Measurements from ENCODE around the gene LMTK2. TPM values are rescaled to one million over a fixed set of nuclear protein-coding genes. Genes with fewer than 3 reads are reported as not detected.
"Not testable (repeated sequence)": the region's sequence is repeated elsewhere in the genome, so short reads cannot be mapped to it uniquely, and the experiment has no call there.

Gene LMTK2
- total RNA-seq, 1 donor from 2014 or later = 20.6 TPM

DNA sequence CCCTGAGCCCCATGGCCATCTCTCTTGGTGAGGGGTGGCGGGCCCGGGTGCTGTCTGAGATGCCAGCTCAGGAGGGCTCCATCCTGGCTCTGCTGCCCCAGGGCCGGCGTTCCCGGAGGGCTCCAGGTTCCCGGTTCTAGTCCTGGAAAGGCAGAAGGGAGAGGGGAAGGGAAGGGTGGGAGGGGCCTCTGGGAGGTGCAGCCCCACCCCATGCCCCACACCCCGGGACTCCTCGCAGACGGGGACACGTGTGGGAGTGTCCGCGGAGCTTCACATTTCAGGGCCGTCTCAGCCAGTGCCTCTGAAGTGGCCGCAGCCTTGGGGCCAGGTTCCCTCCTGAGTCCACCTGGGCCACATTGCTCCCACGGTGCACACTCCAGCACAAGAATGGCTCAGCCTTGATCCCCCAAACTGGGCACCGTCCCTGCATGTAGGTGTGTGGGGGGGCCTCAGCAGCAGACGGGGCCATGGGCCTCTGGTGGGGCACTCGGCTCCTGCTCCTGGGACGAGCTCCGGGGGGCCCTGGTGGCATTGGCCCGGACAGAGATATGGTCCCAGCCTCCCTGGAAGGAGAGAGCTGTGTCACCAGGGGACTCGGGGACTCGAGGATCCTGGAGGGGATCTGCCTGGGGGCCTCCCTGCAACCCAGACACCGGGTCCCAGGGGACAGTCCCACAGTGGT is 110.4 kb downstream of the LMTK2 start:
- Mint-ChIP-seq H3K27me3 (ENCODE audit: unreplicated experiment) (peaks cover 8% of the 10 kb centered on the region), H3K27ac (ENCODE audit: unreplicated experiment) (no peak overlapping the region), H3K4me1 (ENCODE audit: low read depth, unreplicated experiment) (peaks cover 5% of the 10 kb centered on the region), H3K36me3 (ENCODE audit: unreplicated experiment) (no peaks in the 10 kb centered on the region), H3K4me3 (ENCODE audit: unreplicated experiment) (no peak overlapping the region), H3K9me3 (ENCODE audit: unreplicated experiment) (peaks cover 12% of the 10 kb centered on the region)
- no peak for DNase-seq
- TF ChIP-seq, protein P1, sequence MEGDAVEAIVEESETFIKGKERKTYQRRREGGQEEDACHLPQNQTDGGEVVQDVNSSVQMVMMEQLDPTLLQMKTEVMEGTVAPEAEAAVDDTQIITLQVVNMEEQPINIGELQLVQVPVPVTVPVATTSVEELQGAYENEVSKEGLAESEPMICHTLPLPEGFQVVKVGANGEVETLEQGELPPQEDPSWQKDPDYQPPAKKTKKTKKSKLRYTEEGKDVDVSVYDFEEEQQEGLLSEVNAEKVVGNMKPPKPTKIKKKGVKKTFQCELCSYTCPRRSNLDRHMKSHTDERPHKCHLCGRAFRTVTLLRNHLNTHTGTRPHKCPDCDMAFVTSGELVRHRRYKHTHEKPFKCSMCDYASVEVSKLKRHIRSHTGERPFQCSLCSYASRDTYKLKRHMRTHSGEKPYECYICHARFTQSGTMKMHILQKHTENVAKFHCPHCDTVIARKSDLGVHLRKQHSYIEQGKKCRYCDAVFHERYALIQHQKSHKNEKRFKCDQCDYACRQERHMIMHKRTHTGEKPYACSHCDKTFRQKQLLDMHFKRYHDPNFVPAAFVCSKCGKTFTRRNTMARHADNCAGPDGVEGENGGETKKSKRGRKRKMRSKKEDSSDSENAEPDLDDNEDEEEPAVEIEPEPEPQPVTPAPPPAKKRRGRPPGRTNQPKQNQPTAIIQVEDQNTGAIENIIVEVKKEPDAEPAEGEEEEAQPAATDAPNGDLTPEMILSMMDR (IDR thresholded peaks at IDR 0.05; ENCODE audit: partially characterized antibody, unreplicated experiment) = no peak

DNA sequence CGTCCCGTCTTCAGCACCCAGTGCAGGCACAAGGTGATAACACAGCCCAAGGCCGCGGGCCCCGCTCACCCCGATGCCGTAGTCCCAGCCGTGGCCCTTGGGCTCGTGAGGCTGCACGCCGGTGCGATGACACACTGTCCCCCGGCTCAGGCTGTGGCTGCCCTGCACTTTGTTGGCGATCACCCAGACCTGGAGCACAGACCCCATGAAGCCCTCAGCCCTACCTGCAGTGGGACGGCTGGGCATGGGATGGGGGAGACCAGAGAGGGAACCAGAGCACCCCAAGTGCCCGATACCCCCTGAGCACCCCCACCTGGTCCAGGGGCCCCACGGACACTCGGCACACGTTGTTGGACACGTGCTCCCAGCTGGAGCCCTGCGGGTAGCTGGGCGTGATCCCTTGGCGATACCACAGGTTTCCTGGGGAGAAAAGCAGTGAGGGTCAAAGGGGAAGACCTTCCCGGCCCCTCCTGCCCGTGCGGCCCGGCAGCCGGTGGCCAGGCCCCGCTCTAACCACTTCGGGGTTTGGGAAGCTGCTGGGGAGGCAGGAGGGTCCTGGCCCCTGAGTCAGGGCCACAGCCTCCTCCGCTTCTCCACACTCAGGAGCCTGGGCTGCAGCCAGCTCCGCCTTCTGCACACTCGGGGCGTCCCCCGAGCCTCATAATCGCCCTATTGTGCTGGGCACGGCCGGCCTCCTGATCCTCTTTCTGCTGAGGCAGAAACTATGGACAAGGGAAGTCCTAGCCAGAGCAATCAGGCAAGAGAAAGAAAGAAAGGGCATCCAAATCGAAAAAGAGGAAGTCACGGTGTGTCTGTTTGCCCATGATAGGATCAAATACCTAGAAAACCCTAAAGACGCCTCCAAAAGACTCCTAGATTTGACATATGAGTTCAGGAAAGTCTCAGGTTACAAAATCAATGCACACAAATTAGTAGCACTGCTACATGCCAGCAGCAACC is 111.2 kb downstream of the LMTK2 start:
- peak; percentile 27 for DNase-seq
- H3K4me3 Mint-ChIP-seq (ENCODE audit: unreplicated experiment) = peak overlapping the region; percentile 9
- H3K4me1 Mint-ChIP-seq (ENCODE audit: low read depth, unreplicated experiment) = peaks cover 5% of the 10 kb centered on the region
- peak overlapping the region; percentile 65 for H3K27ac Mint-ChIP-seq (ENCODE audit: unreplicated experiment)
- peaks cover 12% of the 10 kb centered on the region for H3K9me3 Mint-ChIP-seq (ENCODE audit: unreplicated experiment)
- TF ChIP-seq, protein P1 (IDR thresholded peaks at IDR 0.05; ENCODE audit: partially characterized antibody, unreplicated experiment) = no peak
- no peaks in the 10 kb centered on the region for H3K36me3 Mint-ChIP-seq (ENCODE audit: unreplicated experiment)
- H3K27me3 Mint-ChIP-seq (ENCODE audit: unreplicated experiment) = peaks cover 8% of the 10 kb centered on the region

DNA sequence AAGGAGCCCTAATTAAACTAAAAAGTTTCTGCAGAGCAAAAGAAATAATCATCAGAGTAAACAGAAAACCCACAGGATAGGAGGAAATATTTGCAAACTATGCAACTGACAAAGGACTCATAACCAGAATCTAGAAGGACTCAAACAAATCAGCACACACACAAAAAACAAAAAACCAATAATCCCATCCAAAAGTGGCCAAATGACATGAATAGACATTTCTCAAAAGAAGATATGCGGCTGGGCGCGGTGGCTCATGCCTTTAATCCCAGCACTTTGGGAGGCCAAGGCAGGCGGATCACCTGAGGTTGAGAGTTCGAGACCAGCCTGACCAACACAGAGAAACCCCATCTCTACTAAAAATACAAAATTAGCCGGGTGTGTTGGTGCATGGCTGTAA is 112.7 kb downstream of the LMTK2 start:
- H3K27ac Mint-ChIP-seq (ENCODE audit: unreplicated experiment); H3K4me3 Mint-ChIP-seq (ENCODE audit: unreplicated experiment); H3K4me1 Mint-ChIP-seq (ENCODE audit: low read depth, unreplicated experiment); H3K9me3 Mint-ChIP-seq (ENCODE audit: unreplicated experiment); H3K27me3 Mint-ChIP-seq (ENCODE audit: unreplicated experiment); DNase-seq; H3K36me3 Mint-ChIP-seq (ENCODE audit: unreplicated experiment): not testable (repeated sequence)

DNA sequence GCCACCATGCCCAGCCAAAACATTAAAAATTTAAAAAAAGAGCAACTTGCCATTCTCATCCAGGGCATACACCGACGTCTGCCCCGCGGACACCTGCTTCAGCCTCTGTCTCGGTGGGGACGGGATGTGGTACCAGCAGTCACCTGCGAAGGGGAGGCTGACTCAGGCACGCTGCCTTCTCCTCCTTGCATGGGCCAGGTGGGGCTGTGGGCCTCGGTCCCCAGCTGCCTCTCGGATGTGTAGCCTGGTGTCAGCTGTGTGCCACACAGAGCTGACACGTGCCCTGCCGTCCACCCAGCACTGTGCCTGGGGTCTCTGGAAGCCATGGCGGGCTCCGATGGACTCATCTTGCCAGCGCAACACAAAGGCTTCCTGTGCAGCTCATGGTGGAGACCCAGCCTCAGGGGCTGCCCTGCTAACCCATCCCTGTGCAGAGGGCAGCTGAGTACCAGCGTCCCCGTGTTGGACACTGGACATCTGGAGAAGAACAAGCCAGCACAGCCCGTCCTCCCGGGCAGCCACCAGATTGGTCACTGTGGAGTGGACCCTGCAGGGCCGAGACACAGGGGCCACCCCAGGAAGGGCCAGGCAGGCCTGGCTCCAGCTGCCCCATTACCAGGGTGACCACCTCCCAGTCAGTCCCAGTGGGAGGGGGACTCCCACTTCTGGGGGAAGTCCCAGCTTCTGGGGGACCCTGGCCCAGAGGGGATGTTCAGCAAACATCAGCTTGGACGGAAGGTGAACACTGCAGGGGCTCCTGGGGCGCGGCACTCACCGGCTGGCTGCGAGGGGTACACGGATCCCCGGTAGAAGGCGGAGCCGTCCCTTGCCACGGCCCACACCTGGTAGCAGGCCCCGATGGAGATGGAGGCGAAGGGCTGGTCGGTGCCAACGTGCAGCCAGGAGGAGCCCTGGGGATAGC is 115.2 kb downstream of the LMTK2 start:
- no peak overlapping the region for H3K4me3 Mint-ChIP-seq (ENCODE audit: unreplicated experiment)
- peaks cover 8% of the 10 kb centered on the region for H3K9me3 Mint-ChIP-seq (ENCODE audit: unreplicated experiment)
- H3K36me3 Mint-ChIP-seq (ENCODE audit: unreplicated experiment) = no peaks in the 10 kb centered on the region
- no peak overlapping the region for H3K27ac Mint-ChIP-seq (ENCODE audit: unreplicated experiment)
- H3K4me1 Mint-ChIP-seq (ENCODE audit: low read depth, unreplicated experiment) = peaks cover 5% of the 10 kb centered on the region
- no peak for DNase-seq
- TF ChIP-seq, protein P1 (IDR thresholded peaks at IDR 0.05; ENCODE audit: partially characterized antibody, unreplicated experiment) = no peak
- peaks cover 8% of the 10 kb centered on the region for H3K27me3 Mint-ChIP-seq (ENCODE audit: unreplicated experiment)

Measured in glutamatergic neuron (in vitro differentiated cells).